HL-60 (cell line): ENCODE results near the gene FIGN.

ENCODE experiments used
- DNase-seq, 2 experiments: peaks; one replicate each; pipeline ENCODE4 v3.0.0-alpha.2; 2010 to 2020; ENCODE audit warnings: low read depth in 1 of 2, low spot score in 1 of 2
- H3K27ac ChIP-seq: fragments of 250-450 bp; sonication (Bioruptor Pico); replicated peaks from 2 replicates; pipeline ENCODE4 v1.5.1; 2020; ENCODE audit warnings: mild to moderate bottlenecking, moderate library complexity
- H3K27me3 ChIP-seq: fragments of 250-450 bp; sonication (Bioruptor Pico); 2 replicates; pipeline ENCODE4 v1.5.1; 2021; ENCODE audit warnings: mild to moderate bottlenecking, moderate library complexity; ENCODE audit not compliant: insufficient read depth, poor library complexity, severe bottlenecking
- H3K4me3 ChIP-seq: replicated peaks from 2 replicates; pipeline ENCODE4 v1.5.1; 2011; ENCODE audit warnings: mild to moderate bottlenecking, control low read depth, low read length; ENCODE audit not compliant: insufficient read depth
- CTCF ChIP-seq: IDR thresholded peaks from one replicate; pipeline ENCODE4 v1.5.1; 2011; ENCODE audit warnings: low read length, control low read depth, inconsistent platforms; ENCODE audit not compliant: insufficient read depth
- GABPA ChIP-seq: IDR thresholded peaks from 2 replicates; pipeline ENCODE4 v1.6.1; 2012; ENCODE audit warnings: low read depth
- POLR2AphosphoS5 ChIP-seq: IDR thresholded peaks from 2 replicates; pipeline ENCODE4 v1.6.1; 2012; ENCODE audit warnings: low read depth
- REST ChIP-seq: IDR thresholded peaks from 2 replicates; pipeline ENCODE4 v1.6.1; 2012; ENCODE audit warnings: low read depth; ENCODE audit not compliant: insufficient replicate concordance
- SPI1 ChIP-seq: IDR thresholded peaks from 2 replicates; pipeline ENCODE4 v1.6.1; 2012; ENCODE audit warnings: low read depth, mild to moderate bottlenecking, borderline replicate concordance

Gene FIGN

GRCh38 chr2:163692081-163692480 lies 43.7 kb downstream of the FIGN start:
- Histone ChIP-seq H3K4me3 (no peak overlapping the region), H3K27ac (no peak overlapping the region), H3K27me3 (no peaks in the 10 kb centered on the region)
- no peak for DNase-seq
- no peak for TF ChIP-seq CTCF
- no peak for TF ChIP-seq SPI1
- no peak for TF ChIP-seq GABPA
- TF ChIP-seq POLR2AphosphoS5, result no peak
- TF ChIP-seq REST, result no peak

GRCh38 chr2:163690896-163691295 lies 44.9 kb downstream of the FIGN start:
- no peak overlapping the region for H3K4me3 ChIP-seq

GRCh38 chr2:163687217-163687616 lies 48.6 kb downstream of the FIGN start:
- DNase-seq, result no peak
- TF ChIP-seq POLR2AphosphoS5 (no peak), CTCF (no peak), SPI1 (no peak), REST (no peak), GABPA (no peak)
- H3K27ac ChIP-seq, result no peak overlapping the region

More at GRCh38 chr2:163690896-163691295, 44.9 kb downstream of the FIGN start:
- TF ChIP-seq REST, result no peak
- TF ChIP-seq CTCF, result no peak
- TF ChIP-seq SPI1, result no peak
- TF ChIP-seq POLR2AphosphoS5, result no peak
- TF ChIP-seq GABPA, result no peak
- Histone ChIP-seq H3K27ac (no peak overlapping the region), H3K27me3 (no peaks in the 10 kb centered on the region)
- no peak for DNase-seq

More at GRCh38 chr2:163687217-163687616, 48.6 kb downstream of the FIGN start:
- H3K27me3 ChIP-seq, result no peaks in the 10 kb centered on the region
- no peak overlapping the region for H3K4me3 ChIP-seq
